Measurements from ENCODE around the gene UBE2O. TPM values are rescaled to one million over a fixed set of nuclear protein-coding genes. Genes with fewer than 3 reads are reported as not detected.
A peak's percentile ranks its signal among the peaks of the same experiment; 100 is the strongest.

UBE2O gene
- total and polyA plus RNA-seq, 9 donors, result 8.3 to 37.2 (median 27.9) TPM

GRCh38 chr17:76500747-76501017 lies 47.7 kb upstream of the UBE2O start:
- 13 to 50% (median 27%) methylated on average over 4 to 10 of the region's 10 CpGs for WGBS, 3 donors
- intact Hi-C loops (cut with DNase I), result loop anchor here in 1 of 4 donors (10.0 kb wide), 1 partner anchor 196 kb away; the partner anchor contains the start of gene QRICH2
- DNase-seq, result no peak
- Histone ChIP-seq H3K27ac (peak overlapping the region; percentile 23 to 80), H3K4me1 (ENCODE audit: insufficient read depth) (peaks cover 25% of the 10 kb centered on the region), H3K36me3 (no peaks in the 10 kb centered on the region), H3K9me3 (no peaks in the 10 kb centered on the region), H3K4me3 (peak overlapping the region; percentile 38), H3K27me3 (no peaks in the 10 kb centered on the region)
- TF ChIP-seq CTCF (IDR thresholded peaks at IDR 0.05), result no peak
- TF ChIP-seq POLR2A (IDR thresholded peaks at IDR 0.05), result no peak
- TF ChIP-seq EP300 (IDR thresholded peaks at IDR 0.05), result no peak

- no peaks in the 10 kb centered on the region for H3K27me3 ChIP-seq
- peaks cover 25% of the 10 kb centered on the region for H3K4me1 ChIP-seq (ENCODE audit: insufficient read depth)
- H3K27ac ChIP-seq, result peak overlapping the region; percentile 23 to 80
- TF ChIP-seq CTCF (IDR thresholded peaks at IDR 0.05) (no peak), POLR2A (IDR thresholded peaks at IDR 0.05) (no peak), EP300 (IDR thresholded peaks at IDR 0.05) (no peak)
- 76 to 82% (median 82%) methylated on average over 17 of the region's 17 CpGs for WGBS, 3 donors
- intact Hi-C loops (cut with DNase I), result loop anchor here in 1 of 4 donors (10.0 kb wide), 1 partner anchor 195 kb away; the partner anchor contains the start of gene QRICH2
- no peaks in the 10 kb centered on the region for H3K36me3 ChIP-seq
- H3K4me3 ChIP-seq, result peak overlapping the region; percentile 38
- no peaks in the 10 kb centered on the region for H3K9me3 ChIP-seq
- DNase-seq, result no peak
Measured at GRCh38 chr17:76500074-76500746, 47.3 kb upstream of the UBE2O start.

GRCh38 chr17:76499267-76499667 lies 46.3 kb upstream of the UBE2O start:
- Histone ChIP-seq H3K27me3 (no peaks in the 10 kb centered on the region), H3K36me3 (no peaks in the 10 kb centered on the region), H3K9me3 (no peaks in the 10 kb centered on the region), H3K27ac (no peak overlapping the region), H3K4me1 (ENCODE audit: insufficient read depth) (peaks cover 25% of the 10 kb centered on the region), H3K4me3 (no peak overlapping the region)
- WGBS, 3 donors, result 76 to 86% (median 81%) methylated on average over 5 of the region's 5 CpGs
- intact Hi-C loops (cut with DNase I), result no loop called here
- TF ChIP-seq EP300 (IDR thresholded peaks at IDR 0.05) (no peak), CTCF (IDR thresholded peaks at IDR 0.05) (no peak), POLR2A (IDR thresholded peaks at IDR 0.05) (no peak)
- no peak for DNase-seq

- Histone ChIP-seq H3K4me3 (no peak overlapping the region), H3K27ac (no peak overlapping the region), H3K36me3 (no peaks in the 10 kb centered on the region), H3K27me3 (no peaks in the 10 kb centered on the region), H3K9me3 (no peaks in the 10 kb centered on the region), H3K4me1 (ENCODE audit: insufficient read depth) (peaks cover 25% of the 10 kb centered on the region)
- intact Hi-C loops (cut with DNase I), result no loop called here
- 73 to 79% (median 78%) methylated on average over 4 of the region's 4 CpGs for WGBS, 3 donors
- TF ChIP-seq CTCF (IDR thresholded peaks at IDR 0.05) (no peak), EP300 (IDR thresholded peaks at IDR 0.05) (no peak), POLR2A (IDR thresholded peaks at IDR 0.05) (no peak)
- DNase-seq, result no peak
Measured at GRCh38 chr17:76498876-76499251, 45.9 kb upstream of the UBE2O start.

All from ovary (tissue), 9 donors.